GM19099 (cell line): ENCODE results near the gene OSBPL7.

ENCODE experiments used
- POLR2A ChIP-seq: IDR thresholded peaks from 3 replicates; pipeline ENCODE4 v1.6.1; 2011; ENCODE audit warnings: low read depth; ENCODE audit not compliant: insufficient read length; ENCODE audit errors: extremely low read depth

Gene OSBPL7

DNA sequence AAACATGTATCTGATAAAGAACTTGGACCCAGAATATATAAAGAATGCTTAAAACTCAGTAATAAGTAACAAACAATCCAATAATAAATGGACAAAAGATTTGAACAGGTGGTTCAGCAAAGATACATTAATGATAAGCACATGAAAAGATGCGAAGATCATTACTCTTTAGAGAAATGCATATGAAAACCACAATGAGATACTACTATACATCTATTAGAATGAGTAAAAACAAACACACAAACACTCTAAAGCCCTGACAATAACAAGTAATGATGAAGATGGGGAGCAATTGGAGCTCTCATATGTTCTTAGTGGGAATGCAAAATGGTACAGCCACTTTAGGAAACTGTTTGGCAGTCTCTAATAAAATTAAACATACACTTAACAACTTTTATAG, 29.1 kb downstream of the OSBPL7 start:
- TF ChIP-seq POLR2A = no peak

DNA sequence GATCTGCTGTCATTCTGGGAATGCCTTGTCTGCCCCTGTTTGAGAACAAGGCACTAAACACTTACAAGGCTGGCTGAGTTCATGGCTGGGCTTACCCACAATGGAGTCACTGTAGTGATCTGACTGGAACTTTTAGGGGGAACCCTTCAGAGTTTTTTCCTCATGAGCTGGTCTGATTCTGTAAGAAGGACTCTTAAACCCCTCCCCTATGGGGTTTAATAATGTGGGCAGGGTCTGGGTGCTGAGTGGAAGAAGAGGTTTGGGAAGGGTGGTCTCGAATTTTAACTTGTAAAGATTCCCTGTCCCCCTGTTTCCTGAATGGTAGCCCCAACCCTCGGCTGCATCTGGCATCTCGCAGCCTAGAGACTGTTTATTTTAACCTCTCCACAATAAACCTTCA, 30.6 kb downstream of the OSBPL7 start:
- TF ChIP-seq POLR2A = no peak

DNA sequence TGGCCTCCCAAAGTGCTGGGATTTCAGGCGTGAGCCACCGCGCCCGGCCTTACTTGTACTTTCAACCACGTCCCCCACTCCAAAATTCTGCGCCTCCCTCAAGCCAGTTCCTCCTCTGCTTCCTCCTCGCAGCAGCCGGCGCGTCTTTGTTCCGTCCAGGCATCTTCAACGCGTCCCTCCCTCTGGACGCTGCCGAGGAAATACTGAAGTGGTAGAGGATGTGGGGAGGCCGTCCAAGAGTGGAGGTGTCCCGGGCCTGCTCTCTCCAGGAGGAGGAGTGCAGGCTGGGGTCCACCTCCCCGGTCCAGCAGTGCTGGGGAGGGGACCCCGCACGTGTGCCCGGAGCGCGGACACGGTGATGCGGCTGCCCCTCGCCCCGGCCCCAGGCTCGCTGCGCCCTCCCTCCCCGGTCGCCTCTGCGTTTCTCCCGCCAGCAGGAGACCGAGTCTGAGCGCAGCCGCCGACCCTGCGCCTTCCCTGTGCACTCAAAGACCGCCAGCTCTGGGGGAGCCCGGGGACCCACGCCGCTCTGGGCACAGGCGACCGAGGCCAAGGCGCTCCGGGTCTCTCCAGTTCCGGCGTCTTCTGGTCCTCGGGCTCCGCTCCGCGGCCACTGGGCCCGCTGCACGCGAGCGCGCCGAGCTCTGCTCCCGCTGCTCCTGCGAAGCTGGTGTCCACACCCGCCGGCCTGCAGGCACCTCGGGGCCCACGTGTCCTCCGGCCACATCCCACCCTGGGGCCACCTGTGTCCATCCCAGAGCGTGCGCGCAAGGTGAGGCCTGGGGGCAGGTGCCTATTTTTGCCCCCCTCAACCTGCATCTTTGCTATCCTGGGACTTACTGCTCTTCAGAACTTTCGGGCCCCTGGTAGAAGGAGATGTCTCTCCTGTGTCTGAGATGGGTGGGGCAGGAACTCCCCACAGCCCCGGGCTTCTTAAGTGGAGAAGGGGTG, 31.7 kb downstream of the OSBPL7 start:
- no peak for TF ChIP-seq POLR2A

DNA sequence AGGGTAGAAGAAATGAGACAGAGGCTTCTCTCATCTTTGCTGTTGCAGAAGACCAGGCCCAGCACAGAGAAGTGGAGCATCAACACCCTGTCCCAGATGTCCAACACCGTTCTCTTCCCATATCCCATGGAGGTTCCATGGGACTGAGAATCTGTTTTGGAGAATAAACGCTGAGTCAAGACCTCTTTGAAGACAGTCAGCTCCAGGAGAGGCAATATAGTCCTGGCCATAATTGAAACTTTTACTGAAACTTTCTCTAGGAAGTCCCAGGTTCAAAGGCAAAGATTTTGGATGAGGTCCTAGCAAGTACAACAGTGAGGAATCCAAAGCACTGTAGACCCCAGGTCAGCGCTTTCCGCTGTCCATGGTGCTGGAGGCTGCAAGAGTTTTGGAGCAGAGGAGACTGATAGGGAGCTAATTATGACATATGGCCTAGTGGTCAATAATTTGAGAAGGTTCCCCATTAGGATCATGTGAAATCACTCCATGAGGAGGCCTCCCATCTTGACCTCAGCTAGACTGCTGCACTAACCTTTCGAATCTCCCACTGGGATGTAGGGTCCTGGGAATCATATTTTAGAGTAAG, 36.0 kb downstream of the OSBPL7 start:
- no peak for TF ChIP-seq POLR2A

DNA sequence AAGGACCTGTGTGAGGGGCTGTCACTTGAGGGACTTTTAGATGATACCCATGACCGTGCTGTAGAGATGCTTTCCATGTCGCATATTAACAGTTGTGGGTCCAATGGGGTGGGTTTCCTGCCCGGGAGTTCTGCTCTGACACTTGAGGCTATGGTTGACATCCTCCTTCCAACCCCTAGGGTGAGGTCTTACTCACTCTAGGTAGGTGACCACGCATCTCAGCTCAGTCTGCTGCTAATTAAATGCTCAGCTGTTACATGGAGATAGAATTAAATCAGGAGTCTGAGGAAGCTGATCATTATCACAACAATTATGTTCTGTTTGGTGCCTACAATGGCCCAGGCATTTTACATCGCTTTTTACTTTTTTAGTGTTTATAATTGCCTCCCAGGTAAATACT, 40.2 kb downstream of the OSBPL7 start:
- no peak for TF ChIP-seq POLR2A

DNA sequence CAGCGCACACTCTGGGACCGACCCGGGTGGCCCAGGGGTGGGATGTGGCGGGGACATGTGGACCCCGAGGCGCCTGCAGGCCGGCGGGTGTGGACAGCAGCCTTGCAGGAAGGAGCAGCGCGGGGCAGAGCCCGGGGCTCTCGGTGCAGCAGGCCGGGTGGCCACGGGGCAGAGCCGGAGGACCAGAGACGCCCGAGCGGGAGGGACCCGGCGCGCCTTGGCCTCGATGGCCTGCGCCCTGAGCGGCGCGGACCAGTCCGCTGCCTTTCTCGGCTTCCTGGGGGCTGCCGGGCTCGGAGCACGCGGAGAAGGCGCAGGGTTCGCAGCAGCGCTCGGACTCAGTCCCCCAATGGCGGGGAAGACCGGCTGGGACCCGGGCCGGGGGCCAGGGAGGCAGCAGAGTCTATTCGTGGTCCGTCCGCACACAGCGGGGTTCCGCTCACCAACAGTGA, 43.4 kb downstream of the OSBPL7 start:
- no peak for TF ChIP-seq POLR2A

DNA sequence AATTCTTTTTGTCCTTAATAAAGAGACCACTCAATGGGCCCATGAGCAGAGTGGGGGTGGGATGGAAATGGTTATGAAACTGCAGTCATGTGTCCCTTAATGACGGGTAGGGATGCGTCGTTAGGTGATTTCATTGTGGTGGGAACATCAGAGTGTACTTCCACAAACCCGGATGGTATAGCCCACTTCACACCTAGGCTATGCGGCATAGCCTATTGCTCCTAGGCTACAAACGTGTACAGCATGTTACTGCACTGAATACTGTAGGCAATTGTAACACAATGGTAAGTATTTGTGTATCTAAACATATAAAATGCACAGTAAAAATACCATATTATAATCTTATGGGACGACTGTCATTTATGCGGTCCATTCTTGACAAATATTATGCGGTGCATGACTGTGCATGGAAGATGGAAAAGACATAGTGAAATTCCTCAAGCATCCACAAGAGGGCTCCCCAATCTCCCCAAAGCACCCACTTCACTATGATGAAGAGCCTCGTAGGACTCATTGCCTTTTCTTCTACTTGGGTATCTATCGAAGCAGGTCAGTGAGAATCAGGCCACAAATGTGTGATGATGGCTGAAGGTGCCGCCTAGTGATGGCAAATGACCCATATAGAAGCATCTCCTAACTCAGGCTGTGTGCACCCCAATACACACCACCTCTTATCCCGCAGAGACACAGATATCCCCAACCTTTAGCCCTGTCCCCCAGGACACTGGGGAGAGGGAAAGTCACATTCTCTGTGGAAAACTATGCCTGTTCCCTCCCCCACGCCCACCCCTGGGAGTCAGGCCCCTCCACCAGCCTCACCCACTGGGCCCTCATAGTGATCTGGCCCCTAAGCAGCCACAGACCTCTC, 45.0 kb downstream of the OSBPL7 start:
- TF ChIP-seq POLR2A = no peak

DNA sequence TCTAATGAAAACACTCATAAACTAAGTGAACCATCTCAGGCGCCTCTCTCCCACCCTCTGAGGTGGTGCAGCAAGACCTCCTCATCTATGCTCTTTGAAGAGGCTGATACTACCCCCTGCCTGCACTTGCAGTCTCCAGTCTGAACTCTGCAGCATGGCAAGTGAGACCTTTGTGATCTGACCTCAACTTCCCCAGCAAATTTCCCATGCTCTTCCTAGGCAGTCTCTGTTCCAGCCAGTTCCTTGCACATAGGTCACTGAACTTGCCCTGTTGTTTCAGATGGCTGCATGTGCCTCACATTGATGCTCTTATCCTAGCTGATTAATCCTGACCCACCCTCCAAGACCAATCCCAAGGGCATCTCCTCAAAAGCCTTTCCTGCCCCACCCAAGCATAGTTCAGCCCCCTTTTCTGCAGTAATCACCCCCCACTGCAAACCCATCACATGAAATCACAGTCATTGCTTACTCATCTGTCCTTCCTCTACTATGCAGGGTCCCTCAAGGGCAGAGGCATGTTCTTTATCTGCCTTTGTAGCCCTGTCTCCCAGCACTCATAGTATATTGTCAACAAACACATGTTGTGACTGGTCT, 46.5 kb downstream of the OSBPL7 start:
- no peak for TF ChIP-seq POLR2A

DNA sequence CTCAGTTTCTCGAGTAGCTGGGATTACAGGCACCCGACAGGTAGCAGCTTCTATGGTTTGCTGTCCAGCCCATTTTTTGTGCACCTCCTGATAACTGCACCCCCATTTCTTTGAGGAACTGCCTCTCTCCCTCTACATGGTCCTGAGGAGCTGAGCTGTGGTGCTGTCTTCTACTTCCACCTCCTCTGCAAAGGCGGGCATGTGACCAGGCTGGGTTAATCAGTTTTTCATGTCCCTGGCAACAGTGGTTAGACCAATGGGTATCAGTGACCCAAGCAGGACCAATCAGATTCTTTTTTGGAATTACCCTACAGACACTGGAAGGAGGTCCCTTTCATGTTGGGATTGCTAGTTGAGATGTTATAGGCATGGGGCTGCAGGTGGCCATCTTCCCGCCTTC, 47.3 kb downstream of the OSBPL7 start:
- no peak for TF ChIP-seq POLR2A

DNA sequence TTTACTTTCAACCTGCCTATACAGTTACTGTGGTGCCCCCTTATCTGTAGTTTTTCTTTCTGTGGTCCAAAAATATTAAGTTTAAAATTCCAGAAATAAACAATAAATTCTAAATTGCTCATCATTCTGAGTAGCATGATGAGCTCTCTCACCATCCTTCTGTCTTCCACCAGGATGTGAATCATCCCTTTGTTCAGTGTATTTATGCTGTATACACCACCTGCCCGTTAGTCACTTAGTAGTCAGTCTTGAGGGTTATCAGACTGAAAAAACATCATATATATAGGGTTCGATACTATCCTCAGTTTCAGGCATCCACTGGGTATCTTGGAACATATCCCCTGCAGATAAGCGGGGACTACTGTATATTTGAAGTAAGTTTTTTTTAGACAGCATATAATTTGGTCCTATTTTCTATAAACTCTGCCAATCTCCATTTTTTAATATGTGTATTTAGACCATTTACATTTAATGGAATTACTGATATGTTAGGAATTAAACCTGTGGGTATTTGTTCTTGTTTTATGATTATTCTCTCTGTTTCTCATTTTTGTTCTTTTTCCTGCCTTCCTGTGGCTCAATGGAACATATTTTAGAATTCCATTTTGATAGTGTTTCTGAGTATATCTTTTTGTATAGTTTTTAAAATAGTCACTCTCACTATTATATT, 57.5 kb downstream of the OSBPL7 start:
- TF ChIP-seq POLR2A = no peak

DNA sequence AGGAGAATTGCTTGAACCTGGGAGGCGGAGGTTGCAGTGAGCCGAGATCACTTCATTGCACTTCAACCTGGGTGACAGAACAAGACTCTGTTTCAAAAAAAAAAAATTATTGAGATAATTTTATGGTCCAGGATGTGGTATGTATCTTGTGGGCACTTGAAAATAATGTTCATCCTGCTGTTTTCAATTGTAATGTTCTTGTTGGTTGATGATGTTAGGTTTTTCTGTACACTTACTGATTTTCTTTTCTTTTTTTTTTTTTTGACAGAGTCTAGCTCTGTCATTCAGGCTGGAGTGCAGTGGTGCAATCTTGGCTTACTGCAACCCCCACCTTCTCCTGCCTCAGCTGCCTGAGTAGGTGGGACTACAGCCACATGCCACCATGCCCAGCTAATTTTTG, 58.9 kb downstream of the OSBPL7 start:
- no peak for TF ChIP-seq POLR2A

DNA sequence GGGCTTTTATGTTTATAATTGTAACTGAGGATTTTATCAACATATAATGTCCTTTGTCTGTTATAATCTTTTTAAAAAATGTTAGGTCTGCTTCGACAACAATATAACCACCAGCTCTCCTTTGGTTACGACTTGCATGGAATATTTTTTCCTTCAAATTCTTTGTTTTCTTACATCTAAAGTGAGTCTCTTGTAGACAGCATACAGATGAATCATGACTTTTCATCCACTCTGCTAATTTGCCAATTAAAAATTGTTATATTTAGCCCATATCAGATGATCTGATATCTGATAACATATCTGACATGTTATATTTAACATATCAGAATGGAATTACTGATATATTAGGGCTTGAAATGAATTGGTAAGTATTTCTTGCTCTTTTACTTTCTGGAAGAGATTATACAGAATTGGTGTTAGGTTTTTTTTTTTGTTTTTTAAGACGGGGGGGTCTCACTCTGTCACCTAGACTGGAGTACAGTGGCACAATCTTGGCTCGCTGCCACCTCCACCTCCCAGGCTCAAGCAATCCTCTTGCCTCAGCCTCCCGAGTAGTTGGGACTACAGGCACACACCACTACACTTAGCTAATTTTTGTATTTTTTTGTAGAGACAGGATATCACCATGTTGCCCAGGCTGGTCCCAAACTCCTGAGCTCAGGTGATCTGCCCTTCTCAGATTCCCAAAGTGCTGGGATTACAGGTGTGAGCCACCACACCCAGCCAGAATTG, 61.0 kb downstream of the OSBPL7 start:
- no peak for TF ChIP-seq POLR2A

DNA sequence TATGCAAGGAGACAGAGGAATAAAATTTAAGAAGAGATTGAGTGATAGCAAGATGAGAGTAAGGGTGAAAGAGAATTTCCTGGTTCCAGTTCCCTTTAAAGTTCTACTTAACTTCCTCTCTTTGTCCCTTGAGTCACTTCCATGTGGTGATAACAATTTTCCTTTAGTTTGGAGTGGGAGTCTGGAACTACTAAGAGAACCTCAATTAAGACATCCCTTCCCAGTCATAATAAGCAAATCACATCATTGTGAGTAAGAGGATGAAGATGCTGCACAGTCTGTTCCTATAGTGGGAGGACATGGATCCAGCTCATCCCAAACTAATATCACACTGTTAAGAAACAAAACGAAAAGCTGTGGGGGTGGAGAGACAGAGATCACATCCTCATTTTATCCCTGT, 64.2 kb downstream of the OSBPL7 start:
- TF ChIP-seq POLR2A = no peak
